K562 (cell line): ENCODE measurements around the gene UNC5B. TPM values are rescaled to one million over a fixed set of nuclear protein-coding genes. Genes with fewer than 3 reads are reported as not detected.

Source experiments
- CEBPB ChIP-seq: fragments of 450-650 bp; IDR thresholded peaks from 2 replicates; pipeline ENCODE4 v1.6.1; 2016; ENCODE audit warnings: missing genetic modification characterization, missing compliant biosample characterization
- ELF1 ChIP-seq: fragments of 200-800 bp; sonication (Bioruptor generic); IDR thresholded peaks from 2 replicates; pipeline ENCODE4 v1.6.1; 2016; ENCODE audit warnings: missing genetic modification characterization, missing compliant biosample characterization
- ETV1 ChIP-seq: fragments of 450-650 bp; conservative IDR thresholded peaks from 2 replicates; pipeline ENCODE4 v1.6.1; 2016; ENCODE audit warnings: missing genetic modification characterization, control low read depth, low read depth, missing compliant biosample characterization
- ETV5 ChIP-seq: sonication (generic); formaldehyde crosslinking; IDR thresholded peaks from 2 replicates; pipeline ENCODE4 v1.4.0; 2020; ENCODE audit warnings: low read depth, mild to moderate bottlenecking, missing genetic modification reagents
- EZH2 ChIP-seq: IDR thresholded peaks from 2 replicates; pipeline ENCODE4 v1.6.1; 2012; ENCODE audit warnings: low read depth, mild to moderate bottlenecking, inconsistent platforms, low read length, borderline replicate concordance
- FOXM1 ChIP-seq, 2 experiments: fragments of 450-650 bp in 1 of 2; sonication (generic) in 1 of 2; formaldehyde crosslinking in 1 of 2; IDR thresholded peaks; 2 replicates each; pipeline versions ENCODE4 v1.6.1 to v1.9.0; 2017 to 2022; ENCODE audit warnings: low read depth in 2 of 2, mild to moderate bottlenecking in 2 of 2, missing genetic modification reagents in 1 of 2, moderate library complexity in 1 of 2
- FUS ChIP-seq: fragments of 200-400 bp; formaldehyde crosslinking; optimal IDR thresholded peaks from 2 replicates; pipeline ENCODE3; 2017; ENCODE audit warnings: low read depth, low read length
- KLF13 ChIP-seq: fragments of 450-650 bp; IDR thresholded peaks from 2 replicates; pipeline ENCODE4 v1.6.1; 2016; ENCODE audit warnings: missing genetic modification characterization, low read depth, mild to moderate bottlenecking, missing compliant biosample characterization, moderate library complexity, borderline replicate concordance
- NR2C1 ChIP-seq, 2 experiments: fragments of 450-650 bp; IDR thresholded peaks; 2 replicates each; pipeline ENCODE4 v1.6.1; 2017; ENCODE audit warnings: mild to moderate bottlenecking in 2 of 2, antibody characterized with exemption in 1 of 2, inconsistent platforms in 1 of 2, missing compliant biosample characterization in 1 of 2, missing genetic modification characterization in 1 of 2
- PCBP2 ChIP-seq: fragments of 200-400 bp; formaldehyde crosslinking; IDR thresholded peaks from 2 replicates; pipeline ENCODE4 v1.6.1; 2018; ENCODE audit warnings: low read length, low read depth, mild to moderate bottlenecking, moderate library complexity; ENCODE audit not compliant: poor library complexity, severe bottlenecking
- PPARD ChIP-seq: fragments of 250-450 bp; sonication (Bioruptor Pico); IDR thresholded peaks from 2 replicates; pipeline ENCODE4 v1.8.0; 2022; ENCODE audit warnings: inconsistent platforms, mild to moderate bottlenecking, moderate library complexity
- TAF7 ChIP-seq: fragments of 450-650 bp; IDR thresholded peaks from 2 replicates; pipeline ENCODE4 v1.6.1; 2016; ENCODE audit warnings: missing genetic modification characterization, missing compliant biosample characterization
- TOE1 ChIP-seq, 2 experiments: fragments of 450-650 bp in 1 of 2; sonication (generic) in 1 of 2; formaldehyde crosslinking in 1 of 2; IDR thresholded peaks; 2 replicates each; pipeline versions ENCODE4 v1.7.1 to v1.8.0; 2016 to 2022; ENCODE audit warnings: borderline replicate concordance in 2 of 2, mild to moderate bottlenecking in 2 of 2, antibody characterized with exemption in 1 of 2, inconsistent platforms in 1 of 2, low read depth in 1 of 2, missing genetic modification reagents in 1 of 2, moderate library complexity in 1 of 2
- ZNF197 ChIP-seq: fragments of 200-800 bp; sonication (Bioruptor generic); IDR thresholded peaks from 2 replicates; pipeline ENCODE4 v1.6.1; 2016; ENCODE audit warnings: low read depth, missing genetic modification characterization, missing compliant biosample characterization
- ZNF24 ChIP-seq: fragments of 450-650 bp; IDR thresholded peaks from 2 replicates; pipeline ENCODE4 v1.6.1; 2016
- ZNF253 ChIP-seq: fragments of 250-450 bp; sonication (Bioruptor Pico); conservative IDR thresholded peaks from 2 replicates; pipeline ENCODE4 v1.6.1; 2021; ENCODE audit warnings: mild to moderate bottlenecking
- ZNF316 ChIP-seq: fragments of 450-650 bp; IDR thresholded peaks from 2 replicates; pipeline ENCODE4 v1.6.1; 2016
- ZNF551 ChIP-seq: fragments of 250-450 bp; sonication (Bioruptor Pico); IDR thresholded peaks from 2 replicates; pipeline ENCODE4 v1.5.0; 2021; ENCODE audit warnings: mild to moderate bottlenecking, moderate library complexity
- ZNF764 ChIP-seq: fragments of 250-450 bp; sonication (Bioruptor Pico); IDR thresholded peaks from 2 replicates; pipeline ENCODE4 v1.4.0; 2020; ENCODE audit warnings: low read depth, mild to moderate bottlenecking, moderate library complexity
- polyA plus RNA-seq, 8 experiments: library from polyadenylated mRNA; depleted of rRNA in 4 of 8; stranded (reverse) in 5 of 8; unstranded in 3 of 8; fragments of >200 nt; fragmentation: Nextera tagmentation in 2 of 8; fragmentation: Illumina TruSeq in 1 of 8; extraction: Ambion mirVana in 2 of 8; extraction: Trizol in 1 of 8; gene quantifications; 2 replicates each; pipeline versions ENCODE4 v1.2.1 to v1.2.3, GENCODE V29; 2011 to 2014; ENCODE audit warnings: inconsistent platforms in 1 of 8, missing spikeins in 1 of 8
- total RNA-seq, 7 experiments: library from RNA; depleted of rRNA in 6 of 7; stranded (reverse); fragments of >200 nt in 6 of 7; fragmentation: Illumina TruSeq in 2 of 7; extraction: Trizol in 2 of 7; gene quantifications; 2 replicates each; pipeline versions ENCODE4 v1.2.1 to v1.2.3, GENCODE V29; 2011 to 2021; ENCODE audit warnings: low replicate concordance in 1 of 7
- TF ChIP-seq, protein P1 (sequence below), 3 experiments: fragments of 200-800 bp in 1 of 3; fragments of 250-450 bp in 1 of 3; fragments of 450-650 bp in 1 of 3; sonication (Bioruptor Pico) in 1 of 3; sonication (Bioruptor generic) in 1 of 3; formaldehyde crosslinking in 1 of 3; IDR thresholded peaks; 2 replicates each; pipeline versions ENCODE4 v1.6.1 to v1.8.0; 2016 to 2022; ENCODE audit warnings: mild to moderate bottlenecking in 2 of 3, missing genetic modification characterization in 2 of 3, missing compliant biosample characterization in 1 of 3, moderate library complexity in 1 of 3
- TF ChIP-seq, protein P2 (sequence below): fragments of 450-650 bp; conservative IDR thresholded peaks from 2 replicates; pipeline ENCODE4 v1.6.1; 2016; ENCODE audit warnings: missing genetic modification characterization, low read depth, mild to moderate bottlenecking, missing compliant biosample characterization, moderate library complexity

The UNC5B gene
- total and polyA plus RNA-seq, 9 of the 15 experiments (the other 6 are each of a cell fraction or from before 2014, with no cell fraction given): 0.10 to 8.4 (median 2.1) TPM

DNA sequence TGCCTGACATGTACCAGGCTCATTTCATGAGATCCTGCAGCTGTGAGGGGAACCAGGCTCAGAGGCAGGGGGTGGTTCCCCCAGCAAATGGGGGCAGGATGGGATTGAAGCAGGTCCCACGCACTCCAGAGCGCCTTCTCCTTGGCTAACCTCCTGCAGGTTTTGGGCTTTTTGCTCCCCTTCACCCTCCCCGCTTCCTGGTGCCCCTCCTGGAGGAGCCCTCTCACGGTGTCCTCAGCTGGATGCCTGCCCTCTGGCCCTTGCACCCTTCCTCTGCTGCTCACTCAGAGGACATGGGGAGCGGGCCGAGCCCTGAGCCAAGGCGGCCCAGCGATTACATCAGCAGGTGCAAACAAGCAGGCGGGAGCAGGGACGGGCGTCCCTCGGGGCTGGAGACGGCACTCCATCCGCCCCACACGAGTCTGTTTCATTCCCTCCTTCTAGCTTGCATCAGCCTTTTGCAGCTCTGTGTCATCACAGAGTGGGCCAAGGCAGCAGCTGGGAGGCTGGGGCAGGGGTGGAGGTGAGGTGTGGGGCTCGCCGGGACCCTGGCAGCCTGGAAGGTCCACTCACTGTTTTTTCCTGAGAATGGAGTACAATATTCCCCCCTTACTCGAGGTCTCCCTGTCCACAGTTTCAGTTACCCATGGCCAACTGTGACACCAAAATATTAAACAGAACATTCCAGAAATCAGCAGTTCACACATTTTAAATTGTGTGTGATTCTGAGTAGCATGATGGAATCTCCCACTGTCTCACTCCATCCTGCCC, 54.0 kb downstream of the UNC5B start (continued):
- TF ChIP-seq FOXM1 (IDR thresholded peaks at IDR 0.05; ENCODE audit: low read depth) (no peak), FOXM1 (CRISPR knock-in tag; IDR thresholded peaks at IDR 0.05; ENCODE audit: low read depth) (0 out of 2 replicates have a peak, but pooled peaks have one; percentile 34), ZNF253 (CRISPR knock-in tag) (no peak), EZH2 (no peak), ETV1 (tag) (peak; percentile 93), ZNF197 (CRISPR knock-in tag) (peak; percentile 72), FUS (no peak), ETV5 (CRISPR knock-in tag) (peak; percentile 77; the same call in 1 of the 2 replicates), ZNF316 (no peak), ZNF764 (CRISPR knock-in tag) (no peak), PPARD (peak; percentile 12; the same call in 1 of the 2 replicates), TOE1 (IDR thresholded peaks at IDR 0.05; ENCODE audit: borderline replicate concordance) (peak; percentile 81; the same call in 1 of the 2 replicates), TOE1 (CRISPR knock-in tag; IDR thresholded peaks at IDR 0.05; ENCODE audit: borderline replicate concordance, low read depth) (no peak), ZNF24 (peak; percentile 70), CEBPB (tag) (peak; percentile 90), KLF13 (peak; percentile 83), TAF7 (tag) (peak; percentile 38; the same call in 1 of the 2 replicates), ZNF551 (CRISPR knock-in tag) (no peak), PCBP2 (no peak), ELF1 (no peak), NR2C1 (IDR thresholded peaks at IDR 0.05) (peak; percentile 44; the same call in 1 of the 2 replicates), NR2C1 (tag; IDR thresholded peaks at IDR 0.05) (peak; percentile 86)
- TF ChIP-seq, protein P1, sequence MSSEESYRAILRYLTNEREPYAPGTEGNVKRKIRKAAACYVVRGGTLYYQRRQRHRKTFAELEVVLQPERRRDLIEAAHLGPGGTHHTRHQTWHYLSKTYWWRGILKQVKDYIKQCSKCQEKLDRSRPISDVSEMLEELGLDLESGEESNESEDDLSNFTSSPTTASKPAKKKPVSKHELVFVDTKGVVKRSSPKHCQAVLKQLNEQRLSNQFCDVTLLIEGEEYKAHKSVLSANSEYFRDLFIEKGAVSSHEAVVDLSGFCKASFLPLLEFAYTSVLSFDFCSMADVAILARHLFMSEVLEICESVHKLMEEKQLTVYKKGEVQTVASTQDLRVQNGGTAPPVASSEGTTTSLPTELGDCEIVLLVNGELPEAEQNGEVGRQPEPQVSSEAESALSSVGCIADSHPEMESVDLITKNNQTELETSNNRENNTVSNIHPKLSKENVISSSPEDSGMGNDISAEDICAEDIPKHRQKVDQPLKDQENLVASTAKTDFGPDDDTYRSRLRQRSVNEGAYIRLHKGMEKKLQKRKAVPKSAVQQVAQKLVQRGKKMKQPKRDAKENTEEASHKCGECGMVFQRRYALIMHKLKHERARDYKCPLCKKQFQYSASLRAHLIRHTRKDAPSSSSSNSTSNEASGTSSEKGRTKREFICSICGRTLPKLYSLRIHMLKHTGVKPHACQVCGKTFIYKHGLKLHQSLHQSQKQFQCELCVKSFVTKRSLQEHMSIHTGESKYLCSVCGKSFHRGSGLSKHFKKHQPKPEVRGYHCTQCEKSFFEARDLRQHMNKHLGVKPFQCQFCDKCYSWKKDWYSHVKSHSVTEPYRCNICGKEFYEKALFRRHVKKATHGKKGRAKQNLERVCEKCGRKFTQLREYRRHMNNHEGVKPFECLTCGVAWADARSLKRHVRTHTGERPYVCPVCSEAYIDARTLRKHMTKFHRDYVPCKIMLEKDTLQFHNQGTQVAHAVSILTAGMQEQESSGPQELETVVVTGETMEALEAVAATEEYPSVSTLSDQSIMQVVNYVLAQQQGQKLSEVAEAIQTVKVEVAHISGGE (CRISPR knock-in tag; IDR thresholded peaks at IDR 0.05): peak in 1 of 3 experiments; percentile 60; a peak in 2 of 6 replicates
- TF ChIP-seq, protein P2, sequence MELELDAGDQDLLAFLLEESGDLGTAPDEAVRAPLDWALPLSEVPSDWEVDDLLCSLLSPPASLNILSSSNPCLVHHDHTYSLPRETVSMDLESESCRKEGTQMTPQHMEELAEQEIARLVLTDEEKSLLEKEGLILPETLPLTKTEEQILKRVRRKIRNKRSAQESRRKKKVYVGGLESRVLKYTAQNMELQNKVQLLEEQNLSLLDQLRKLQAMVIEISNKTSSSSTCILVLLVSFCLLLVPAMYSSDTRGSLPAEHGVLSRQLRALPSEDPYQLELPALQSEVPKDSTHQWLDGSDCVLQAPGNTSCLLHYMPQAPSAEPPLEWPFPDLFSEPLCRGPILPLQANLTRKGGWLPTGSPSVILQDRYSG (tag): peak; percentile 45; the same call in 1 of the 2 replicates
